K562 (cell line): Measurements from ENCODE around the gene TMEM30A. TPM values are rescaled to one million over a fixed set of nuclear protein-coding genes. Genes with fewer than 3 reads are reported as not detected.

Source experiments
- BMI1 ChIP-seq: fragments of 150-350 bp; IDR thresholded peaks from 2 replicates; pipeline ENCODE4 v1.6.1; 2014; ENCODE audit warnings: low read length
- CBX8 ChIP-seq: fragments of 200-600 bp; sonication (generic); IDR thresholded peaks from 2 replicates; pipeline ENCODE4 v1.6.1; 2012; ENCODE audit warnings: borderline replicate concordance, mixed run types, low read depth, mild to moderate bottlenecking, moderate library complexity, mixed read lengths, low read length, control low read depth, inconsistent platforms; ENCODE audit not compliant: poor library complexity, severe bottlenecking; ENCODE audit errors: extremely low read depth
- CHCHD3 ChIP-seq: fragments of 250-450 bp; sonication (Bioruptor Pico); IDR thresholded peaks from 2 replicates; pipeline ENCODE4 v2.1.2; 2022; ENCODE audit warnings: mild to moderate bottlenecking
- ETS2 ChIP-seq: IDR thresholded peaks from 2 replicates; pipeline ENCODE4 v1.6.1; 2016; ENCODE audit warnings: borderline replicate concordance, missing genetic modification characterization, mild to moderate bottlenecking, moderate library complexity, missing compliant biosample characterization; ENCODE audit not compliant: poor library complexity, severe bottlenecking
- HNRNPL ChIP-seq: fragments of 200-400 bp; formaldehyde crosslinking; IDR thresholded peaks from 2 replicates; pipeline ENCODE4 v1.6.1; 2017; ENCODE audit warnings: low read depth, mild to moderate bottlenecking, low read length
- HNRNPLL ChIP-seq: fragments of 200-400 bp; formaldehyde crosslinking; IDR thresholded peaks from 2 replicates; pipeline ENCODE4 v1.6.1; 2017; ENCODE audit warnings: low read length, low read depth, mild to moderate bottlenecking; ENCODE audit not compliant: poor library complexity, severe bottlenecking
- HOXB6 ChIP-seq: fragments of 250-450 bp; sonication (Bioruptor Pico); IDR thresholded peaks from 2 replicates; pipeline ENCODE4 v1.5.1; 2022; ENCODE audit warnings: mild to moderate bottlenecking, borderline replicate concordance
- MBD2 ChIP-seq: sonication (generic); IDR thresholded peaks from 2 replicates; pipeline ENCODE4 v1.6.1; 2016; ENCODE audit warnings: low read depth, borderline replicate concordance
- POU5F1 ChIP-seq: fragments of 150-350 bp; IDR thresholded peaks from 2 replicates; pipeline ENCODE4 v1.6.1; 2014; ENCODE audit warnings: borderline replicate concordance, low read length, low read depth, mild to moderate bottlenecking; ENCODE audit not compliant: partially characterized antibody
- SAFB2 ChIP-seq: fragments of 200-400 bp; formaldehyde crosslinking; IDR thresholded peaks from 2 replicates; pipeline ENCODE4 v1.6.1; 2018; ENCODE audit warnings: borderline replicate concordance, low read length, low read depth, moderate library complexity; ENCODE audit not compliant: severe bottlenecking
- SMAD1 ChIP-seq: fragments of 150-350 bp; IDR thresholded peaks from 2 replicates; pipeline ENCODE4 v1.6.1; 2014; ENCODE audit warnings: low read length, low read depth; ENCODE audit not compliant: partially characterized antibody
- STAG1 ChIP-seq: sonication (generic); formaldehyde crosslinking; IDR thresholded peaks from 2 replicates; pipeline ENCODE4 v1.5.0; 2020; ENCODE audit warnings: missing genetic modification reagents, borderline replicate concordance
- XRCC4 ChIP-seq: IDR thresholded peaks from one replicate; pipeline ENCODE4 v1.6.1; 2011; ENCODE audit not compliant: insufficient read depth, insufficient read length; ENCODE audit errors: extremely low read depth
- ZBED1 ChIP-seq: IDR thresholded peaks from 2 replicates; pipeline ENCODE4 v1.6.1; 2014
- ZNF165 ChIP-seq: fragments of 250-450 bp; sonication (Bioruptor Pico); IDR thresholded peaks from 2 replicates; pipeline ENCODE4 v1.4.0; 2020; ENCODE audit warnings: borderline replicate concordance
- ZNF224 ChIP-seq: sonication (generic); formaldehyde crosslinking; IDR thresholded peaks from 2 replicates; pipeline ENCODE4 v1.8.0; 2022; ENCODE audit warnings: mild to moderate bottlenecking, missing genetic modification reagents
- polyA plus RNA-seq, 8 experiments: library from polyadenylated mRNA; depleted of rRNA in 4 of 8; stranded (reverse) in 5 of 8; unstranded in 3 of 8; fragments of >200 nt; fragmentation: Nextera tagmentation in 2 of 8; fragmentation: Illumina TruSeq in 1 of 8; extraction: Ambion mirVana in 2 of 8; extraction: Trizol in 1 of 8; gene quantifications; 2 replicates each; pipeline versions ENCODE4 v1.2.1 to v1.2.3, GENCODE V29; 2011 to 2014; ENCODE audit warnings: inconsistent platforms in 1 of 8, missing spikeins in 1 of 8
- total RNA-seq, 7 experiments: library from RNA; depleted of rRNA in 6 of 7; stranded (reverse); fragments of >200 nt in 6 of 7; fragmentation: Illumina TruSeq in 2 of 7; extraction: Trizol in 2 of 7; gene quantifications; 2 replicates each; pipeline versions ENCODE4 v1.2.1 to v1.2.3, GENCODE V29; 2011 to 2021; ENCODE audit warnings: low replicate concordance in 1 of 7
- TF ChIP-seq, protein P1 (sequence below): fragments of 250-450 bp; sonication (Bioruptor Pico); IDR thresholded peaks from 2 replicates; pipeline ENCODE4 v1.5.1; 2021; ENCODE audit warnings: mild to moderate bottlenecking
- TF ChIP-seq, protein P2 (sequence below): fragments of 250-450 bp; sonication (Bioruptor Pico); IDR thresholded peaks from 2 replicates; pipeline ENCODE4 v1.9.0; 2021; ENCODE audit warnings: mild to moderate bottlenecking
- TF ChIP-seq, protein P3 (sequence below), 2 experiments: fragments of 450-650 bp; IDR thresholded peaks; 2 replicates each; pipeline ENCODE4 v1.6.1; 2018; ENCODE audit warnings: mild to moderate bottlenecking in 2 of 2, low read depth in 1 of 2; ENCODE audit not compliant: partially characterized antibody in 2 of 2
- TF ChIP-seq, protein P4 (sequence below): fragments of 250-450 bp; sonication (Bioruptor Pico); IDR thresholded peaks from 2 replicates; pipeline ENCODE4 v1.8.0; 2021; ENCODE audit warnings: moderate library complexity, mild to moderate bottlenecking, inconsistent platforms

TMEM30A gene
- total and polyA plus RNA-seq, 9 of the 15 experiments (the other 6 are each of a cell fraction or from before 2014, with no cell fraction given): 6.5 to 31.2 (median 16.3) TPM

DNA sequence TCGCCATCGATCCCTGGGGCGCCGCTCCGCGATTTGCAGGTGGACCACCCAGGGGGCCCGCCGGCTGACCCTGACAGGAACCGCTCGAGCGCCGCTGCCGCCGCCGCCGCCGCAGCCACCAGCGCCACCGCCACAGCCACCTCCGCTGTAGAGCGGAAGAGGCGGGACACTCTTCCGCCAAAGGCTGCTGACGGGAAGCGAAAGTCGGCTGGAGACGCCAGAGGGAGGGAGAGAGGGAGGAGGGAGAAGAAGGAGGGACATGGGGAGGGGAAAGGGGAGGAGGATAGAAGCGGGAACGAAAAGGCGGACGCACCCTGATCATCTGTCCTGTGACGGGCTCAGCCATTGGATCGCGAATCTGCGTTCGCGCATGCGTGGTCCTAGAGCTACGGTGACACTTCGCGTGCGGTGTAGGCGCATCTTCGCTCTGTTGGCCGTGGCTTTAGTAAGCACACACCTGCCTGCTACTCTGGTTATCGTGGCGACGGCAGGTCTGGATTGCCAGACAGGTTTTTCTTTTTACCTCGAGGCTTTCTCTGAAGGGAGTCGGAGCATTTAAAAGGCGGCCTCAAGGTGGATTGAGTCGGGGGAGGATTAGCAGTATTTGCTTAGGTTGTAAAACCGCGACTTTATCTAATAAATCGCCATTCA is at the start of gene TMEM30A (continued):
- TF ChIP-seq ZNF165 (CRISPR knock-in tag): no peak
- TF ChIP-seq HOXB6 (CRISPR knock-in tag): no peak
- TF ChIP-seq, protein P1, sequence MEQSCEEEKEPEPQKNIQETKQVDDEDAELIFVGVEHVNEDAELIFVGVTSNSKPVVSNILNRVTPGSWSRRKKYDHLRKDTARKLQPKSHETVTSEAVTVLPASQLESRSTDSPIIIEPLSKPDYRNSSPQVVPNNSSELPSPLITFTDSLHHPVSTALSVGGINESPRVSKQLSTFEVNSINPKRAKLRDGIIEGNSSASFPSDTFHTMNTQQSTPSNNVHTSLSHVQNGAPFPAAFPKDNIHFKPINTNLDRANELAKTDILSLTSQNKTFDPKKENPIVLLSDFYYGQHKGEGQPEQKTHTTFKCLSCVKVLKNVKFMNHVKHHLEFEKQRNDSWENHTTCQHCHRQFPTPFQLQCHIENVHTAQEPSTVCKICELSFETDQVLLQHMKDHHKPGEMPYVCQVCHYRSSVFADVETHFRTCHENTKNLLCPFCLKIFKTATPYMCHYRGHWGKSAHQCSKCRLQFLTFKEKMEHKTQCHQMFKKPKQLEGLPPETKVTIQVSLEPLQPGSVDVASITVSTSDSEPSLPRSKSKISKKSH: no peak
- no peak for TF ChIP-seq CHCHD3 (CRISPR knock-in tag)
- no peak for TF ChIP-seq POU5F1
- TF ChIP-seq SAFB2: no peak
- TF ChIP-seq MBD2: 0 out of 2 replicates have a peak, but pooled peaks have one; percentile 45
- no peak for TF ChIP-seq BMI1
- no peak for TF ChIP-seq XRCC4
- TF ChIP-seq, protein P2, sequence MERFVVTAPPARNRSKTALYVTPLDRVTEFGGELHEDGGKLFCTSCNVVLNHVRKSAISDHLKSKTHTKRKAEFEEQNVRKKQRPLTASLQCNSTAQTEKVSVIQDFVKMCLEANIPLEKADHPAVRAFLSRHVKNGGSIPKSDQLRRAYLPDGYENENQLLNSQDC (CRISPR knock-in tag): peak; percentile 87; the same call in 1 of the 2 replicates
- TF ChIP-seq CBX8: no peak
- no peak for TF ChIP-seq ZBED1
- TF ChIP-seq ZNF224 (CRISPR knock-in tag): no peak
- no peak for TF ChIP-seq STAG1 (CRISPR knock-in tag)
- peak; percentile 37 for TF ChIP-seq SMAD1
- TF ChIP-seq ETS2 (tag): no peak
- peak; percentile 91 for TF ChIP-seq HNRNPLL
- TF ChIP-seq HNRNPL: no peak
- TF ChIP-seq, protein P3, sequence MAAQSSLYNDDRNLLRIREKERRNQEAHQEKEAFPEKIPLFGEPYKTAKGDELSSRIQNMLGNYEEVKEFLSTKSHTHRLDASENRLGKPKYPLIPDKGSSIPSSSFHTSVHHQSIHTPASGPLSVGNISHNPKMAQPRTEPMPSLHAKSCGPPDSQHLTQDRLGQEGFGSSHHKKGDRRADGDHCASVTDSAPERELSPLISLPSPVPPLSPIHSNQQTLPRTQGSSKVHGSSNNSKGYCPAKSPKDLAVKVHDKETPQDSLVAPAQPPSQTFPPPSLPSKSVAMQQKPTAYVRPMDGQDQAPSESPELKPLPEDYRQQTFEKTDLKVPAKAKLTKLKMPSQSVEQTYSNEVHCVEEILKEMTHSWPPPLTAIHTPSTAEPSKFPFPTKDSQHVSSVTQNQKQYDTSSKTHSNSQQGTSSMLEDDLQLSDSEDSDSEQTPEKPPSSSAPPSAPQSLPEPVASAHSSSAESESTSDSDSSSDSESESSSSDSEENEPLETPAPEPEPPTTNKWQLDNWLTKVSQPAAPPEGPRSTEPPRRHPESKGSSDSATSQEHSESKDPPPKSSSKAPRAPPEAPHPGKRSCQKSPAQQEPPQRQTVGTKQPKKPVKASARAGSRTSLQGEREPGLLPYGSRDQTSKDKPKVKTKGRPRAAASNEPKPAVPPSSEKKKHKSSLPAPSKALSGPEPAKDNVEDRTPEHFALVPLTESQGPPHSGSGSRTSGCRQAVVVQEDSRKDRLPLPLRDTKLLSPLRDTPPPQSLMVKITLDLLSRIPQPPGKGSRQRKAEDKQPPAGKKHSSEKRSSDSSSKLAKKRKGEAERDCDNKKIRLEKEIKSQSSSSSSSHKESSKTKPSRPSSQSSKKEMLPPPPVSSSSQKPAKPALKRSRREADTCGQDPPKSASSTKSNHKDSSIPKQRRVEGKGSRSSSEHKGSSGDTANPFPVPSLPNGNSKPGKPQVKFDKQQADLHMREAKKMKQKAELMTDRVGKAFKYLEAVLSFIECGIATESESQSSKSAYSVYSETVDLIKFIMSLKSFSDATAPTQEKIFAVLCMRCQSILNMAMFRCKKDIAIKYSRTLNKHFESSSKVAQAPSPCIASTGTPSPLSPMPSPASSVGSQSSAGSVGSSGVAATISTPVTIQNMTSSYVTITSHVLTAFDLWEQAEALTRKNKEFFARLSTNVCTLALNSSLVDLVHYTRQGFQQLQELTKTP (IDR thresholded peaks at IDR 0.05; ENCODE audit: low read depth in 1 of 2, partially characterized antibody in 2 of 2): peak in 1 of 2 experiments; percentile 33
- TF ChIP-seq, protein P4, sequence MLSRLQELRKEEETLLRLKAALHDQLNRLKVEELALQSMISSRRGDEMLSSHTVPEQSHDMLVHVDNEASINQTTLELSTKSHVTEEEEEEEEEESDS: no peak
